Measurements from ENCODE around the gene TBRG4.
A peak's percentile ranks its signal among the peaks of the same experiment; 100 is the strongest.
"Not testable (repeated sequence)": the region's sequence is repeated elsewhere in the genome, so short reads cannot be mapped to it uniquely, and the experiment has no call there.

The TBRG4 gene

DNA sequence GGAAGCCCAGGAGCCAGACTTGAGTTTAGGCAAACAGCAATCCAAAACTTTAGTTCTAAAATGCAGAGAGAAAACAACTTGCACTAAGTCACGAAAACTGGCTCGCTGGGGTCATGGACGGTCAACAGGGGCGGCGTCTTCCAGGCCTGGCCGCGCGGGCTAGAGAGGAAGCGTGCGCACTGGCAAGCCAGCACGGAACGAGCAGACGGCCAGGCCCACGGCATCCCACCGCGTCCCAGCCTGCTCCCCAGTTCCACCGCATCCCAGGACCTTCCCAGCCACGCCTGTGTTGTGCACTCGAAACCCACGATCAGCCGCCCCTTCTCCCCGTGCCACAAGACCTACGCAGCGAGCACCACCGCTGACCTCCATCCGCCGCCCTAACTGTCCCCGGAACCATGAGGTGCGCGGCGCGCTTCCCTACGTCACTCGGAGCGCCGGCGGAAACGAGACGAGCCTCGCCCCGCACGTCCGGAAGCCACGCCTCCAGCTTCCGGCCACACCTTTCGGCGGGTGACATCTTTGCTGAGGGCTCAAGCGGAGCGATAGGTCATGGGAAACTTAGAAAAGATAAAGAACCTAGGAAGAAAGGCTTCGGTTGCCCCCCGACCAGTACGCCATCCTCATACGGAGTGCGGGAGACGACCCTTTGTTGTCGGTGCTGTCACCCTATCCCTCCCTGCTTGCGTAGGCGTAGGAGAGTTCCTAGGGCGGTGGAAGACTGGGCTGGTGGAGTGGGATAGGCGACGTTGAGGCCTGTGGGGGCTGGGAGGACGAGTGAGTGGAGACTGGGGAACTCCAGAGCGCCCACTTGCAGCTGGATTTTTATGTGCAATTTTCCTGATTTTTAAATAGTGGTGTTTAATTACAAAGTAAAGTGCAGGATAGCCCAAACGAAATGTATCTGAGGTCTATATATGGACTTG lies at the start of gene TBRG4:
TBRG4 (minus strand) TSS at position 400 of the 926 bp plus-strand sequence. CDS start 2,460 bp downstream, outside the sequence.
- DNase-seq, result peak; percentile 96

DNA sequence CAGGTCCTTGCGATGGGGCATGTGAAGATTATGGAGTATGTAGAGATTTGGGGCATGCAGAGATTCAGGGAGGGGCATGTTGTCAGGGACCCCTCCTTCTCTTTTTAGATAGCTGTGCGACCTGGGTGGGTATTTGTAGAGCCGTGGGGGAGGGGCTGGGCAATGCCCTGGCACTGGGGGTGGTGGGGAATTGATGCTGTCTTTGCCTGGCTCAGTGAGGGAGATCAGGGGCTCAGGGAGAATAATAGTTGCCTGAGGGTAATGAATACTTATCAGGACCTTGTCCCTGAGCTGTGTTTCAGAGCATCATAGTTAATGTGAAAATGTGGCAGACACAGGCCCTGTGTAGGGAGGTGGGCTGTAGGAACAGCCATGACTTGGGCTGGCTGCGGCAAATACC lies 49.6 kb upstream of the TBRG4 start:
- DNase-seq, result no peak

DNA sequence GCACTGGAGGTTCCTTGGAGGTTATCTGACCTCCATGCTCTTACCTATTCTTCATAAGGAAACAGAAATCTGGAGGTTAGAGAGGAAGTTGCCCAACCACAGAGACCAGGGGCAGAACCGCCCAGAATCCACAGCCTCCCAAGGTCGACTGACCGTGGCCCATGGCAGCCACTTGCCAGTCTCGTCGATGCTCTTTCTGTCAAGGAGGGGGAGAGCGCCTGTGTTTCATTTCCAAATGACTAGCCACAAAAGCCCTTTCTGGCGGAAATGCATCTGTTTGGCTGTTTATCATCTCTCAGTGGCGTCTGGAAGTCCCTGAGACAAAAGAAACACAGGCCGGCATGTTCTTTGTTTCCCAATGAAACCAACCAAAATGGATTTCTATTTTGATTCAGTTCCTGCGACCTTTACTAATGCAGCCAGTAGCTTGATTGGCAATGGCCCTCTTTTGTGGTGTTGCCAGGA lies 49.0 kb upstream of the TBRG4 start:
- no peak for DNase-seq

DNA sequence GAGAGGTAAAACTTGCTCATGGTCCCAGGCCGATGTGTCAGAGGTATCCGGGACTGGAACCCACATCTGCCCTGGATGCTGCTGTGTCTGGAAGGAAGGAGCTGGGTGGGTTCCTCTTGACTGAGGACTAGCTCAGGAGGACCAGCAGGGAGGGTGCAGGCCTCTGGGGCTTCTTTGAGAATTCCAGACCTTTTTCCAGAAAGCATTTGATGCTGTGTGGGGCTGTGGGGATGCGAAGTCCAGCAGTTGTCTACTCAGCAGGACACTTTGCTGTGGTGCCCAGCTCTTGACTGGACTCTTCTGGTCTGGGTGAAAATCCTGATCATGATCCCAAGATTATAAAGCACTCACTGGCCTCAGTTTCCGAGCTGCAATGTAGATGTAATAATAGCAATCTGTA lies 47.8 kb upstream of the TBRG4 start:
- DNase-seq, result no peak

DNA sequence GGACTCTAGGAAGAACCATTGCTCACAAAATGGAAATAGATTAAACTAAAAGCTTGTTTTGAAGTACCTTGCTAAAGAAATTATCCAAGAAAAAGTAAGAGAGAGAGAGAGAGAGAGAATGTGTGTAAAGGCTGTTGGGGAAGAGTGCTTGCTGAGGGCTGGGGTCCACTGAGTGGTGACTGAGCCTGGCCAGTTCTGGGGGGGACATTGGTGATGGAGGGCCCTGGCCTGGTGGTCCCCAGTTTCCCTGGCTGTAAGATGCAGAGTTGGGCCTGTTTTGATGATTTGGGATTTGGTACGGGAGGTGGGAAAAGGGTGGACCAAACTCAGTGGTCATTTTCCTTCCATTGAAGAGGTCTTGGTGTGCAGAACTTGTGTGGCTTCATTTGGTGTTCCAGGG lies 47.0 kb upstream of the TBRG4 start:
- no peak for DNase-seq

DNA sequence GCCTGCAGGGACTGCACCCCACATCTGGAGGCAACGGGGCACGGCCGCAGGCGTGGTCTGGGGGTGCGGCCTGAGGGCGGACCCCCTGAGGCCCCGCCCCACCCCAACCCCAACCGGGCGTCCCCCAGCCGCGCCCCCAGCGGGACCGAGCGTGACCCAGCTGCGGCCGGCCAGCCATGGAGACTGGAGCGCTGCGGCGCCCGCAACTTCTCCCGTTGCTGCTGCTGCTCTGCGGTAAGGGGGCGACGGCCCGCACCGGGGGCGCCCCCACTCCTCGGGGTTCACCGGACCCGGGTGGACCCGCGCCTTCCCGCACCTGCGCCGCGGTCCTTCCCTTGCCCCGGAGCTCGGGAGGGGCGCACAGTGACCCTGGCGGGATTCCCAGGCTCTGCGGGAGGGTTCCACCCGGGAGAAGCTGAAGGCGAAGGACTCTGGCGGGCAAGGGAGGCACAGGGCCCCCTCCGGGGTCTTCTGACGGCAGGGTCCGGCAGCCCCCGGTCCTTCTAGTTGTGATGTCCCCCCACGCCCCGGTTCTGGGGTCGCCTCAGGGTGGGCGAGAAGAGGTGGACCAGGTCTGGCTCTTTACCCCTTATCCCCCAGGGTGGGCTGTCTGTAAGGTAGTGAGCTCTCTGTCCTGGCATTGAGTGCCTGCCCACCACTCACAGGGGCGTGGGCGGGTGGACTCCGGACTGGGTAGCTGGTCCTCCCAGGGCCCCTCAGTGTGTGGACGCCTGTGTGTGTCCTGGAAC lies 46.3 kb upstream of the TBRG4 start, which contains the start of gene RAMP3:
RAMP3 (plus strand) TSS at position 139 of the 749 bp plus-strand sequence; CDS start at position 177, 38 bp downstream.
- DNase-seq, result no peak

DNA sequence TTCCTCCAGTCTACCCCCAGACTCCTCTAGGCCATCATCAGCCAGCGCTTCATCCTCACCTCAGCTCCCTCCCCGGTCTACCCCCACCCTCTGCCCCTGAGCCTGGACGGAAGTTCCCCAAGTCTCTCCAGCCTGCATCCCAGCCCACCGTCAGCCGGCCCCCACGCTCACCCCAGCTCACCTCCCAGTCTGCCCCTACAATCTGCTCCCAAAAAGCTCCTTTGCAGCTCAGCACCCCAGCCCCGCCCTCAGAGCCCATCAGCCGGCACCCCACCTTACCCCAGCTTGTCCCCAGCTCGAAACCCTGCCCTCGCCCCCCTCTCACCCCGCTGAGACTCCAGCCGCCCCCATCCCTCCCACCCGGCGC lies 45.8 kb upstream of the TBRG4 start:
- no peak for DNase-seq

DNA sequence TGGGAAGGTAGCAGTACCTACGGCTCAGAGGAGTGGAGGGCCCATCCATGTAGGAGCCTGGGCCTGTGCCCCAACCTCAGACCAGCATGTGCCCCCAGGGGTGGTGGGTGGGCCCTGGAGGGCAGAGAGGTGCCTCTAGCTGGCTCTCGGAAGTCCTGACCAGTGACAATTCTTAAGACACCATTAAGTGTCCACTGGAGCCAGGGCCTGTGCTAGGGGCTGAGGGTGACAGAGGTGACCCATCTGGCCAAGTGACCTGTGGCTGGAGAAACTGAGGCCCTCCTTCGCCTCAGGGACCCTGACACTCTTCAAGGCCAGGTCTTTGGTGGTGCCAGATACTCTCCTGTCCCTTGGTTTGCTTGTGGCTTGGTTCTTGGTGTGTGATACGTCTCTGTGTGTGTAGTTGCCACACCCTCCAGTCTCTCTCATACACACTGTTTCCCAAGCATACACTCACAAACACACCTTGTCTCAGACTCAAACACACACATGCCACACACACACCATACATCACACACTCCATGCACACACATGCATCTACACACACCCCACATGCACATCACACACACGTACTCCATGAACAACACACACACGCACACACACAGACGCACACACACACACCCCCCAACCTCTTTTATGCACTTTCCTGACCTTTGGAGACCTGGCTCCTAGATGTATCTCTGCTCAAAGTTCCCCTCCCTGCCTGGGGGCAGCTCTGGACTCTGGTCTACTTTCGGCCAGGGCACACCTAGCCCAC lies 45.2 kb upstream of the TBRG4 start:
- no peak for DNase-seq

DNA sequence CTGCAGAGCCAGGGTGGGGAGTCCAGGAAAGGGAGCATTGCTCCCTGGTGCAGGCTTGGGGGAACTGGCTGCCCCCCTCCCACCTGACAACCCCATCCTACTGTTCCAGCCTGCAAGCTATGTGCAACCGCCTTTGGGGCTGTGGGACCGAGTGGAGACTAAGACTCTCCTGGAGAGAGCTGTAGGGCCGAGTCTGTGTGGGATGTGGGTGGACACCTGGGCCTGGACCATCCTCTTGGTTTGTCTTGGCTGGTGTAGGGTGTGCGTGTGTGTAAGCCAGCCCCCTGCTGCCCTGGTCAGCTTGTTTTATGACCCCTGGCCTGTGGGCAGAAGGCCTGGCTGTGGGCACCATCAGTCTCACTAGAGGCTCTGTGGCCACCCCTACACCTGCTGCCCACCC lies 44.4 kb upstream of the TBRG4 start:
- no peak for DNase-seq

DNA sequence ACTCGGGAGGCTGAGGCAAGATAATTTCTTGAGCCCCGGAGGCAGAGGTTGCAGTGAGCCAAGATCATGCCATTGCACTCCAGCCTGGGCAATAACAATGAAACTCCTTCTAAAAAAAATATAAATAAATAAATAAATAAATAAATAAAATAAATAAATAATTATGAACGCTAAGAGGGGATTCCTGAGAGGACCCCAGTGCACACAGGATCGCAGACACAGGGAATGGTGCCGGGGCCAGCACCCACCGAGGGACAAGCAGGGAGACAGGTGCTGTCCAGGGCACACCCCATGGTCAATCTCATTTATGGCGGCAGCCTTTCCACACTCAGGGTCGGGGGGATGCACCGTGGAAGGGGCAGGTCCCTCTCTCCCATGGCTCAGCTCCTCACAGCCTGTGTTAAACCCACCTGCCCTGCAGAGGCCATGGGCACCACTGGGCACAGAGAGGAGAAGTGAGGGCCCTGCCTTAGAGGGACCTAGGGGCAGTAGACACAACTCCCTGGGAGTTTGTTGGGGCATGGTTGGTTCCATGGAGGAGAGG lies 43.9 kb upstream of the TBRG4 start:
- DNase-seq, result no peak

DNA sequence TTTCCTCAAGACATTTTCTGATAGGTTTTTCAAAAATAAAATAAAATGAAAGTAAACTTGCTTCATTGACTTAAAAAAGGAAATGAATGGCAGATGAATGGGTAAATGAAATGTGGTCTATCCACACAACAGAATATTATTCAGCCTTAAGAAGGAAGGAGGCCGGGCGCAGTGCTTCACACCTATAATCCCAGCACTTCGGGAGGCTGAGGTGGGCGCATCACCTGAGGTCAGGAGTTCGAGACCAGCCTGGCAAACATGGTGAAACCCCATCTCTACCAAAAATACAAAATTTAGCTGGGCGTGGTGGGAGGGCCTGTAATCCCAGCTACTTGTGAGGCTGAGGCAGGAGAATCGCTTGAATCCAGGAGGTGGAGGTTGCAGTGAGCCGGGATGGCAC lies 42.4 kb upstream of the TBRG4 start:
- not testable (repeated sequence) for DNase-seq

DNA sequence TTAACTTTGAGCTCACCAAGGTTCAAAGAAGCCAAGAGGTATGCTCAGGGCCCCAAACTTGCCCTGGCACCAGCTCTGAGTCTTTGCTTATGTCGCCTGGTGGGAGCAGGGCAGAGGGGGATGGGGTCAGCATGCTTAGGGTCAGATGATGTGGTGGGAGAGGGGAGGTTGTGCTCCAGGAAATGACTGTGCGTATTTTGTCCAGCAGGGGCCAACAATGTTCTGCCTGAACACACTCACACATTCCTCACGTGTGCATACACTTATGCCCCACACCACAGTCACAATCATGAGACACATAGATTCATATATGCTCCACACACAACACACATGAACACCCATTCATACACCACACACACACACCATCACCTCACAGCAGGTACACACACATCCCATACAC lies 41.7 kb upstream of the TBRG4 start:
- no peak for DNase-seq

DNA sequence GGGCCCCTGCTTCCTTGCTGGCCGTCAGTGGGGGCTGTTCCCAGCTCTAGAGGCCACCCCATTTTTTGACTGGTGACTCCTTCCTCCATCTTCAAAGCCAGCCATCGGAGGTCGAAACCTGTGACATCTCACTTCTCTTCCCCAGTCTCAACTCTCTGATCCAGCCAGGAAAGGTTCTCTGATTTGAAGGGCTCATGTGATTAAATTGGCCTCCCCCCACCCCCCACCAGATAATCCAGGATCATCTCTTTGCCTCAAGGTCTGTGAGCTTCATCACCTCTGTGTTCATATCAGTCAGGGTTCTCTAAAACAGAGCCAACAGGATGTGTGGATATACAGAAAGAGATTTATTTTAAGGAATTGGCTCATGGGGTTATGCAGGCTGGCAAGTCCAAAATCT lies 40.5 kb upstream of the TBRG4 start:
- no peak for DNase-seq

DNA sequence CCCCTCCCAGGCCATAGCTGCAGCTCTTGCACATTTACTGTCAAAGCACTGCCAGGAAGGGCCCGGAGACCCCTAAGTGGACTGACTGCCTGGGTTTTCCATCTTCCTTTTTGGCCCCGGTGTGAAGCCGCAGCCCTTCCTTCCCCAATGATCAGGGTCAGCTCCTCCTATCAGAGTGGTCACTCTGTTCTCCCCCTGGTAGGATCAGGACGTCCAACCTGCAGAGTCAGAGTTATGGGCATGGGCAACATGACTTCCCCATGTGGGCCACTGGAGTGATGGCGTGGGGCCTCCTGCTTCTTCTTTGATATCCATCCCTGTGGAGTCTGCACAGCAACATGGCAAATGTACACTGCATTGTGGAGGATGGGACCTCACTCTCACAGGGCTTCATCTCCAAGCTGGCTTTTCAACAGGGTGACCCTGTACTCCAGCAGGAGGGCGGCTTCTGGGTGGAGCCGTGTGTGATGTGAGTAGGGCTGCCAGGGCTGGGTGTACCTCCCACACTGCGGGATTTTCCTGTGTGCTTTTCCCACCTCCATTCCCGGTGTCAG lies 39.7 kb upstream of the TBRG4 start:
- DNase-seq, result no peak

DNA sequence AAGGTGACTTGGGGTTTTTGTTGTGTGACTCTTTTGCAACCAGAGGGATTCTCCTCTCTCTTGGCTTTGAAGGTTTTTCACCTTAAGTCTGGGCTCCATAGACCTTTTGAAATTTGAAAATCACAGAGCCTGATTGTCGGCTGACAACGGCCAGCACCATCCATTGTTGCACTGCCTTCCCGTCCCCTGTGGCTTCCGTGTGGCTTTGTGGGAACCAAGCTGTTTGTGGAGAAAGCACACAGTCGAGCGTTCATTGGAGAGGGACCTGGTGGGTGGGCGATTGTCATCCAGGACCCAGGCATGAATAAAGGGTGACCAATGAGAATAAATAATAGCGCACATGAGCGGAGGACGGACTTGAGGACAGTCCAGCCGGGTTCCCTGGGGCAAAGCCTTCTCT lies 38.7 kb upstream of the TBRG4 start:
- DNase-seq, result no peak

DNA sequence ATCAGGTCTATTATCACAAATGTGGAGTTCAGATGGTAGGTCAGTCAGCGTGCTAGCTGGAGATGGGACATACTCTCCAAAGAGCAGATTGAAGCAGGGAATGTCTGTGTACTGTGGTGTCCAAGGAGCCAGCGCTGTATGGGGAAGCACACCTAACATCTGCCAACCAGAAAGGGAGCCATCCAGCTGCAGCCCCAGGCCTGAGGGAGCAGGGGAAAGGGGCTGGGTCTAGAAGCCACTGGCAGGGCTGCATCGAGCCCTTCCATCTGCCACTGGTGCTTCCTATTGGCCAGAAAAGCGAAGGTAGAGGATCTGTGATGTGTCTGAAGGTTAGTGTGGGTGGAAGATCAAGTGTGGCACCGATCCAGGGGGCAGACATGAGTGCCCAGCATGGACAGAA lies 38.1 kb upstream of the TBRG4 start:
- no peak for DNase-seq

DNA sequence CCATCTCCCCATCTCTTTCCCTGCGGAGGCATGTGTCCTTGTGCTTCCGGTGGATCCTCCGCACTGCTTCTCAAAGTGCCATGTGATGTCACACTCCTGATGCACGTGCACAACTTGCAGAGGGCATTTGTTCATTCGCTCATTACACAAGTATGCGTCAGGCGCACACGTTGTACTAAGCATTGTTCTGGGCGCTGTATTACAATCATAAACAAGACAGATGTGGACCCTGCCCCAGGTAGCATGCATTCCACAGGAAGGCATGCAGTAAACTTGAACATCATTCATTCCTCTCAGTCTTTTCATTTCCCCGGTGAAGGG lies 37.1 kb upstream of the TBRG4 start:
- no peak for DNase-seq

DNA sequence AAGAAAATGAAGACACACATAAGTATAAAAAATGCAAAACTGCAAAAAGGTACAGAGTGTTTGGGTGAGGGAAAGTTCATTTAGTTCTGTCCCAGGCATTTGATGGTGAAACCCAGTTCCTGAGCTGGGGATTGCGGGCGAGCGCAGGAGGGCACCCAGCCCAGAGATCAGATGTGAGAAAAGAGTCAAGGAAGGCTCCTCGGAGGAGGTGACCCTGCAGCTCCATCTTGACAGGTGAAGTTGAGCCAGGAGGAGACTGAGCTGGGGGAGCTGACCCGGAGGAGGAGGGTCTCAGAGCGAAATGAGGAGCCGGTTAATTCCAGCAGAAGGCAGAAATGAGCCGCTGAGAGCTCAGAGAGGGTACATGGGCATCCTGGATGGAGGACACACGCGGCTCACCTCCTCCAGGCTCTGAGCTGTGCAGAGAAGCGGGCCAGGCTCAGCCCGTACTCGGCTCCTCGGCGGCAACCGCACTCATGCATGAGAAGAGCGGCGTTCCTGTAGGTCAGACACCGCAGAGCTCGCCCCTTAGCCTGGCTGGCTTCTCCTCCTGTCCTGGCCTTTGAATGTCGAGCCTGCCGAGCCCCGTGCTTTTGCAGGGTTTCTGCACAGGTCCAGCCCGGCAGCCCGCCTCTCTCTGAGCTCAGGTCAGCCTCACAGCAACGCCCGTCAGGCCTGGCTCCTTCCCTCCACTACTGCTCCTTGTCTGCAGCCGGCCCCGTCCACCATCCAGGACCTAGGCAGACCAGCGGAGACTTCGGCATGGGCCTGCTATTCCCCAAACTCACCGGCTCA lies 36.6 kb upstream of the TBRG4 start:
- DNase-seq, result no peak

DNA sequence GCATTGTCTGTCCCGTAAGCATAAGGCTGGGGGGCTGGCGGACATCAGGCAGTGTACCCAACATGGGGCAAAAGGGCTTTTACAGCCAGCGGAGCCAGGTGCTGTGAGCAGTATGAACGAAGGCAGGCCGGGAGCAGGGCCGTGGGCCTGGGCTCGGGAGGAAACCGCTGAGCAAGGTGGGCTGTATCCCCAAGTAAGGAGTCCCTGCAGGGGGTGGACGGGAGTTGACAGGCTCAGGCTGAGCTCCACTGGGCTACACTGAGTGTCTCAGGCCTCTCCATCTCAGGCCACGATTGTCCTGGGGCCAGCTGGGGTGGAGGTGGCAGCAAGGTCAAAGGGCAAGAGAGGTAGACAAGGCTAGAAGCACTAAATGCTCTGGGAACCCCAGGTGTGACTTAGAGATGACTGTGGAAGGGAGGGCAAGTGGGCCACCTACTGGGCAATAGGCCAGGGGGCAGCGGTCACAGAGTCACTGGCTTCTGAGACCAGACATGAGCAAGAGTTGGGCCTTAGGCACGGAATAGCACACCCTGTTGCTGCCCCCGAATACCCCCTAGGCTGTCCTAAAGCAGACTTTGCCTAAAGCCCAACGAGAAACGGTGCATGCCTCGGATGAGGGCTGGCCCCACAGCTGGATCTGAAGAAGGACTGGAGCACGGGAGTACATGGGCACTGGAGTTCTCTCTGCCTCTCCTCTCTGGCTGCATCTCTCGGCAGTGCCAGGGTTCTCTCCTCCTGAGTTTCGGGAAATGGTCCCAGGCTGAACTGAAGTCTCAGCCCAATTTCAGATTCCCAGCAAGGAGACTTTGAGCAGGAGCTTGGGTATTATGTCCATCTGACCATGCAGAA lies 35.3 kb upstream of the TBRG4 start:
- DNase-seq, result no peak

DNA sequence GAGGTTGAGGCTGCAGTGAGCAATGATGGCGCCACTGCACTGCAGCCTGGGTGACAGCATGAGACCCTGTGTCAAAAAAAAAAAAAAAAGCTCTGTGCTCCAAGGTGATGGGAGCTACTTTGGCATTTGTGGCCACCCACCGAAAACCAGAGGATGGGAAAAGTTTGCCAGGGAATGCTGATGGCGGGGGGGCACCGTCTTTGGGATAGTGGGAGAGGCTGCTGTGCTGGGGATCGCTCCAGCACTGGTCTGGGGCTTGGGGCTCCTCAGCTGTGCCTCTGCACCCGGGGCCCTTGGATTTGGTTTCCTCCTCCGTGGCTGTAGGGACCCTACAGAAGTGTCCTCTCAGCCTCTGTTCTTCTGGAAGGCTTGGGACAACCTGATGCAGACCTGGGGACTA lies 34.4 kb upstream of the TBRG4 start:
- no peak for DNase-seq

DNA sequence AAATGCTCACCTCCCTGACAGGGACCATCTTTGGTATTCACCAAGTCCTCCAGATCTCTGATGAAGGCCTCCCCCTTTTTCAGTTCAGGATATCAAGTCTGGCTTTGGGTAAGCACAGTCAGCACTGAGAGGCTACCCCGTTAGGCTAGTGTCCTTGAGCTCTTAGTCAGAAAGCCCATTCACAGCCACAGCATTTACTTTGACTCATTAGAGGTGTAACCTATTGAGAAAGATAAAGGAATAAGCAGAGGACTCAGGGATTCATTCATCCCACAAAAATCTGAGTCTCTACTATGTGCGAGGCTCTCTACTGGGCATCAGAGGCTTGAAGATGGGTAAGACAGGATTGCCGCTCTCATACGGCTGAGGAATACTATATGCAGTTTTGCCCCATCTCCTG lies 32.1 kb upstream of the TBRG4 start:
- DNase-seq, result no peak
